Lower leg skin (tissue), 3 donors: Measurements from ENCODE around the gene TFF2.

Experiments
- POLR2A ChIP-seq, 2 donors: fragments of 450-650 bp; IDR thresholded peaks; one replicate each; pipeline ENCODE4 v1.6.1; 2016 to 2017; ENCODE audit warnings: antibody characterized with exemption in 2 of 2, mild to moderate bottlenecking in 1 of 2, moderate library complexity in 1 of 2
- TF ChIP-seq, protein P1 (sequence below), 3 donors: fragments of 450-650 bp; IDR thresholded peaks; one replicate each; pipeline ENCODE4 v1.5.1; 2016; ENCODE audit warnings: antibody characterized with exemption in 3 of 3, mild to moderate bottlenecking in 3 of 3, moderate library complexity in 2 of 3

DNA sequence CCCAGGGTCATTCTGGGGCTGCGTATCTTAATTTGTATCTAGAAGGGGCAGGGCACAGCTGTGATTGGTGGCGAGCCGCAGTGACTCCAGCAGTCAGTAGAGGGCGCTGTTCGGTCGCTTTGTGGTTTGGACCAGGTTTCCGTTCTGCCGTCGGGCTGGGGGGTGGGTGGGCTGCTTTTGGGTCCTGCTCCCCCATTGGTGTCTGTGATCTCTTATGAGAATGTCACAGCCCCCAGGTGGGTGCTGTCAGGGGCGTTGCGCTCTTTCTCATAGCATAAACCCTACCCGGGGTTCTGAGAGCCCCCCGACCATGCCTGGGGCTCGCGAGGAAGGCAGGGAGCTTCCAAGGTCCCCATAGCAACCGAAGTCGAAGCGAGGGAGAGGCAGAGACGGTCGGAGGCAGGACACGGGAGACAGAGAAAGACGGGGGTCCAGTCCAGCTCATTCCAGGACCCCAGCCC, 41.0 kb downstream of the TFF2 start:
- no peak for TF ChIP-seq POLR2A (IDR thresholded peaks at IDR 0.05)
- TF ChIP-seq, protein P1, sequence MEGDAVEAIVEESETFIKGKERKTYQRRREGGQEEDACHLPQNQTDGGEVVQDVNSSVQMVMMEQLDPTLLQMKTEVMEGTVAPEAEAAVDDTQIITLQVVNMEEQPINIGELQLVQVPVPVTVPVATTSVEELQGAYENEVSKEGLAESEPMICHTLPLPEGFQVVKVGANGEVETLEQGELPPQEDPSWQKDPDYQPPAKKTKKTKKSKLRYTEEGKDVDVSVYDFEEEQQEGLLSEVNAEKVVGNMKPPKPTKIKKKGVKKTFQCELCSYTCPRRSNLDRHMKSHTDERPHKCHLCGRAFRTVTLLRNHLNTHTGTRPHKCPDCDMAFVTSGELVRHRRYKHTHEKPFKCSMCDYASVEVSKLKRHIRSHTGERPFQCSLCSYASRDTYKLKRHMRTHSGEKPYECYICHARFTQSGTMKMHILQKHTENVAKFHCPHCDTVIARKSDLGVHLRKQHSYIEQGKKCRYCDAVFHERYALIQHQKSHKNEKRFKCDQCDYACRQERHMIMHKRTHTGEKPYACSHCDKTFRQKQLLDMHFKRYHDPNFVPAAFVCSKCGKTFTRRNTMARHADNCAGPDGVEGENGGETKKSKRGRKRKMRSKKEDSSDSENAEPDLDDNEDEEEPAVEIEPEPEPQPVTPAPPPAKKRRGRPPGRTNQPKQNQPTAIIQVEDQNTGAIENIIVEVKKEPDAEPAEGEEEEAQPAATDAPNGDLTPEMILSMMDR (IDR thresholded peaks at IDR 0.05): no peak
